K562 (cell line): ENCODE results near the gene GATAD2B. TPM values are rescaled to one million over a fixed set of nuclear protein-coding genes. Genes with fewer than 3 reads are reported as not detected.

Experiments used
- ATF6 ChIP-seq: sonication (generic); formaldehyde crosslinking; IDR thresholded peaks from 2 replicates; pipeline ENCODE4 v1.4.0; 2020; ENCODE audit warnings: mild to moderate bottlenecking, missing genetic modification reagents
- CEBPZ ChIP-seq: fragments of 150-350 bp; IDR thresholded peaks from 2 replicates; pipeline ENCODE4 v1.6.1; 2014; ENCODE audit warnings: low read depth, mild to moderate bottlenecking, low read length, borderline replicate concordance
- CTBP1 ChIP-seq: fragments of 450-650 bp; IDR thresholded peaks from 2 replicates; pipeline ENCODE4 v1.6.1; 2016; ENCODE audit warnings: borderline replicate concordance
- MXI1 ChIP-seq: IDR thresholded peaks from 2 replicates; pipeline ENCODE4 v1.6.1; 2011; ENCODE audit warnings: low read depth, mild to moderate bottlenecking, improper control_type of control experiment, low read length
- PTBP1 ChIP-seq: fragments of 200-400 bp; formaldehyde crosslinking; IDR thresholded peaks from 2 replicates; pipeline ENCODE4 v1.6.1; 2017; ENCODE audit warnings: low read depth, low read length
- SUPT5H ChIP-seq: fragments of 450-650 bp; IDR thresholded peaks from 2 replicates; pipeline ENCODE4 v1.6.1; 2016
- THRB ChIP-seq: fragments of 450-650 bp; formaldehyde crosslinking; conservative IDR thresholded peaks from 2 replicates; pipeline ENCODE4 v1.4.0; 2022; ENCODE audit warnings: mild to moderate bottlenecking, missing genetic modification characterization
- U2AF2 ChIP-seq: fragments of 200-400 bp; formaldehyde crosslinking; optimal IDR thresholded peaks from 2 replicates; pipeline ENCODE3; 2017; ENCODE audit warnings: low read depth, mild to moderate bottlenecking, low read length
- USF1 ChIP-seq: sonication (generic); formaldehyde crosslinking; IDR thresholded peaks from 2 replicates; pipeline ENCODE4 v1.9.0; 2022; ENCODE audit warnings: mild to moderate bottlenecking, missing genetic modification reagents
- USF2 ChIP-seq: sonication (generic); formaldehyde crosslinking; IDR thresholded peaks from 2 replicates; pipeline ENCODE4 v1.5.0; 2020; ENCODE audit warnings: missing genetic modification reagents
- ZNF184 ChIP-seq: sonication (generic); formaldehyde crosslinking; IDR thresholded peaks from 2 replicates; pipeline ENCODE4 v1.5.0; 2020; ENCODE audit warnings: missing genetic modification reagents
- ZNF217 ChIP-seq: sonication (generic); formaldehyde crosslinking; IDR thresholded peaks from 2 replicates; pipeline ENCODE4 v1.8.0; 2022; ENCODE audit warnings: mild to moderate bottlenecking, missing genetic modification reagents
- ZNF592 ChIP-seq: fragments of 450-650 bp; IDR thresholded peaks from 2 replicates; pipeline ENCODE4 v1.6.1; 2017; ENCODE audit warnings: antibody characterized with exemption, mild to moderate bottlenecking
- polyA plus RNA-seq, 8 experiments: library from polyadenylated mRNA; depleted of rRNA in 4 of 8; stranded (reverse) in 5 of 8; unstranded in 3 of 8; fragments of >200 nt; fragmentation: Nextera tagmentation in 2 of 8; fragmentation: Illumina TruSeq in 1 of 8; extraction: Ambion mirVana in 2 of 8; extraction: Trizol in 1 of 8; gene quantifications; 2 replicates each; pipeline versions ENCODE4 v1.2.1 to v1.2.3, GENCODE V29; 2011 to 2014; ENCODE audit warnings: inconsistent platforms in 1 of 8, missing spikeins in 1 of 8
- total RNA-seq, 7 experiments: library from RNA; depleted of rRNA in 6 of 7; stranded (reverse); fragments of >200 nt in 6 of 7; fragmentation: Illumina TruSeq in 2 of 7; extraction: Trizol in 2 of 7; gene quantifications; 2 replicates each; pipeline versions ENCODE4 v1.2.1 to v1.2.3, GENCODE V29; 2011 to 2021; ENCODE audit warnings: low replicate concordance in 1 of 7

The GATAD2B gene
- total and polyA plus RNA-seq, 9 of the 15 experiments (the other 6 are each of a cell fraction or from before 2014, with no cell fraction given), result 1.5 to 40.2 (median 4.9) TPM

- TF ChIP-seq USF2 (CRISPR knock-in tag), result peak; percentile 95
- TF ChIP-seq CTBP1, result peak; percentile 73
- TF ChIP-seq ZNF217 (CRISPR knock-in tag), result 0 out of 2 replicates have a peak, but pooled peaks have one; percentile 37
- TF ChIP-seq ZNF592, result peak; percentile 50; the same call in 1 of the 2 replicates
- TF ChIP-seq MXI1, result peak; percentile 63
- 0 out of 2 replicates have a peak, but pooled peaks have one; percentile 63 for TF ChIP-seq THRB (CRISPR knock-in tag)
- no peak for TF ChIP-seq U2AF2
- peak; percentile 98 for TF ChIP-seq USF1
- peak; percentile 59; the same call in 1 of the 2 replicates for TF ChIP-seq CEBPZ
- TF ChIP-seq PTBP1, result 0 out of 2 replicates have a peak, but pooled peaks have one; percentile 14
- no peak for TF ChIP-seq ZNF184 (CRISPR knock-in tag)
- TF ChIP-seq SUPT5H, result peak; percentile 89
- peak; percentile 95; the same call in 1 of the 2 replicates for TF ChIP-seq ATF6 (CRISPR knock-in tag)
These were observed 44.6 kb upstream of the GATAD2B start, which contains the start of gene CREB3L4 (continued) for GRCh38 chr1:153967107-153967999.
